Chondrocyte (in vitro differentiated cells): ENCODE results near the gene CSRP1. TPM values are rescaled to one million over a fixed set of nuclear protein-coding genes. Genes with fewer than 3 reads are reported as not detected.
"Not testable (repeated sequence)": the region's sequence is repeated elsewhere in the genome, so short reads cannot be mapped to it uniquely, and the experiment has no call there.

ENCODE experiments used
- DNase-seq: peaks from one replicate; pipeline ENCODE4 v3.0.0; 2021; ENCODE audit warnings: mixed read lengths, low spot score
- H3K27ac Mint-ChIP-seq: one replicate; pipeline ENCODE4 v1.8.0; 2021; ENCODE audit warnings: mild to moderate bottlenecking, moderate library complexity, mixed read lengths; ENCODE audit not compliant: unreplicated experiment
- H3K27me3 Mint-ChIP-seq: 2 replicates; pipeline ENCODE4 v1.8.0; 2021; ENCODE audit warnings: low read depth, mixed read lengths
- H3K36me3 Mint-ChIP-seq: 2 replicates; pipeline ENCODE4 v1.8.0; 2021; ENCODE audit warnings: low read depth, mixed read lengths
- H3K4me1 Mint-ChIP-seq: 2 replicates; pipeline ENCODE4 v1.8.0; 2021; ENCODE audit warnings: low read depth, mild to moderate bottlenecking, mixed read lengths
- H3K4me3 Mint-ChIP-seq: one replicate; pipeline ENCODE4 v1.8.0; 2021; ENCODE audit warnings: mild to moderate bottlenecking, moderate library complexity, mixed read lengths; ENCODE audit not compliant: unreplicated experiment
- H3K9me3 Mint-ChIP-seq: 2 replicates; pipeline ENCODE4 v1.8.0; 2021; ENCODE audit warnings: low read depth, mixed read lengths
- total RNA-seq: library from RNA; stranded (reverse); gene quantifications from 3 replicates; pipeline ENCODE4 v1.2.1, GENCODE V29; 2021
- TF ChIP-seq, protein P1 (sequence below): fragments of 200-600 bp; sonication (generic); IDR thresholded peaks from 2 replicates; pipeline ENCODE4 v1.5.0; 2021; ENCODE audit warnings: antibody characterized with exemption, mild to moderate bottlenecking, moderate library complexity

Gene CSRP1
- total RNA-seq, 1 donor from 2014 or later: 5.9 TPM

DNA sequence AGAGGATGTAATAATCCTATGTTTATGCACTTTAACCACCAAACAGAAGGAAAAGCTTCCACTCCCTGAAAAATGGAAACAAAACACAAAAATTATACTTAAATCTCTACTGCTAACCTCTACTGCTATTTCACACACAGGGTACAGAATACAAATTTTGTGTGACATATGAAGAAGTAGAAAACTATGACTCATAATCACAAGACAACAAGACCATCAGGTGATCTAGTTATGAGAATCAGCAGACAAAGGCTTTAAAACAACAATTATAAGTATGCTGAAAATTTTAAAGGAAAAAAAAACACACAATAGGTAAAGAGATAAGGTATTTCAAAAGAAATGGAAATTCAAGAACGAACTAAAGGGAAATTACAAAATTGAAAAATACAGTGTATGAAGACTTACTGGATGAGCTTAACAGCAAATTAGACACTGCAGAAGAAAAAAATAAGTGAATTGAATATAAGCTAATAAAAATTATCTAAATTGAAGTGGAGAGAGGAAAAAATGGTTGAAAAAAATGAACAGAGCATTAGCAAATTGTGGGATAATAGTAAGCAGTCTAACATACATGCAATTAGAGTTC, 18.4 kb upstream of the CSRP1 start:
- TF ChIP-seq, protein P1, sequence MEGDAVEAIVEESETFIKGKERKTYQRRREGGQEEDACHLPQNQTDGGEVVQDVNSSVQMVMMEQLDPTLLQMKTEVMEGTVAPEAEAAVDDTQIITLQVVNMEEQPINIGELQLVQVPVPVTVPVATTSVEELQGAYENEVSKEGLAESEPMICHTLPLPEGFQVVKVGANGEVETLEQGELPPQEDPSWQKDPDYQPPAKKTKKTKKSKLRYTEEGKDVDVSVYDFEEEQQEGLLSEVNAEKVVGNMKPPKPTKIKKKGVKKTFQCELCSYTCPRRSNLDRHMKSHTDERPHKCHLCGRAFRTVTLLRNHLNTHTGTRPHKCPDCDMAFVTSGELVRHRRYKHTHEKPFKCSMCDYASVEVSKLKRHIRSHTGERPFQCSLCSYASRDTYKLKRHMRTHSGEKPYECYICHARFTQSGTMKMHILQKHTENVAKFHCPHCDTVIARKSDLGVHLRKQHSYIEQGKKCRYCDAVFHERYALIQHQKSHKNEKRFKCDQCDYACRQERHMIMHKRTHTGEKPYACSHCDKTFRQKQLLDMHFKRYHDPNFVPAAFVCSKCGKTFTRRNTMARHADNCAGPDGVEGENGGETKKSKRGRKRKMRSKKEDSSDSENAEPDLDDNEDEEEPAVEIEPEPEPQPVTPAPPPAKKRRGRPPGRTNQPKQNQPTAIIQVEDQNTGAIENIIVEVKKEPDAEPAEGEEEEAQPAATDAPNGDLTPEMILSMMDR: no peak
- Mint-ChIP-seq H3K9me3 (peaks cover 3% of the 10 kb centered on the region), H3K27me3 (no peaks in the 10 kb centered on the region), H3K27ac (no peak overlapping the region), H3K4me1 (peaks cover 5% of the 10 kb centered on the region), H3K36me3 (peaks cover 2% of the 10 kb centered on the region), H3K4me3 (no peak overlapping the region)
- no peak for DNase-seq

DNA sequence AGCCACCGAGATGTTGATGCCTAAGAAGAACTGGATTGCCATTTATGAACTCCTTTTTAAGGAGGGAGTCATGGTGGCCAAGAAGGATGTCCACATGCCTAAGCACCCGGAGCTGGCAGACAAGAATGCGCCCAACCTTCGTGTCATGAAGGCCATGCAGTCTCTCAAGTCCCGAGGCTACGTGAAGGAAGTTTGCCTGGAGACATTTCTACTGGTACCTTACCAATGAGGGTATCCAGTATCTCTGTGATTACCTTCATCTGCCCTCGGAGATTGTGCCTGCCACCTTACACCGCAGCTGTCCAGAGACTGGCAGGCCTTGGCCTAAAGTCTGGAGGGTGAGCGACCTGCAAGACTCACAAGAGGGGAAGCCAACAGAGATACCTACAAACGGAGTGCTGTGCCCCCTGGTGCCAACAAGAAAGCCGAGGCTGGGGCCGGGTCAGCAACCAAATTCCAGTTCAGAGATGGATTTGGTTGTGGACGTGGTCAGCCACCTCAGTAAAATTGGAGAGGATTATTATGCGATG, 13.2 kb upstream of the CSRP1 start:
- not testable (repeated sequence) for DNase-seq, H3K36me3 Mint-ChIP-seq, H3K4me1 Mint-ChIP-seq, H3K27me3 Mint-ChIP-seq, H3K9me3 Mint-ChIP-seq, H3K4me3 Mint-ChIP-seq, H3K27ac Mint-ChIP-seq

DNA sequence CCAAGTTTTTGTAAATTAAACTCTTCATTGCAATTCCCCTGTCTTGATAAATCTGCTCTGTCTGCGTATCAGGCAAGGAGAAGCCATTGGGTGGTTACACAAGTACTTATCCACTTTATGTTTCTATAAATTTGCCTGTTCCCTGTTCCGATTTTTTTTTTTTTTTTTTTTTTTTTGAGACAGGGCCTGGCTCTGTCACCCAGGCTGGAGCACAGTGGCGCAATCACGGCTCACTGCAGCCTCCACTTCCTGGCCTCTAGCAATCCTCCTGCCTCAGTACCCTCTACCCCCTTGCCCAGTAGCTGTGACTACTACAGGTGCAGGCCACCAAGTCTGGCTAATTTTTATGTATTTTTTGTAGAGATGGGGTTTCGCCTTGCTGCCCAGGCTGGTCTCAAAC, 11.1 kb upstream of the CSRP1 start:
- no peak for DNase-seq
- Mint-ChIP-seq H3K27me3 (no peaks in the 10 kb centered on the region), H3K27ac (no peak overlapping the region), H3K9me3 (no peaks in the 10 kb centered on the region), H3K4me1 (peaks cover 7% of the 10 kb centered on the region), H3K4me3 (no peak overlapping the region), H3K36me3 (no peaks in the 10 kb centered on the region)
- TF ChIP-seq, protein P1: no peak

DNA sequence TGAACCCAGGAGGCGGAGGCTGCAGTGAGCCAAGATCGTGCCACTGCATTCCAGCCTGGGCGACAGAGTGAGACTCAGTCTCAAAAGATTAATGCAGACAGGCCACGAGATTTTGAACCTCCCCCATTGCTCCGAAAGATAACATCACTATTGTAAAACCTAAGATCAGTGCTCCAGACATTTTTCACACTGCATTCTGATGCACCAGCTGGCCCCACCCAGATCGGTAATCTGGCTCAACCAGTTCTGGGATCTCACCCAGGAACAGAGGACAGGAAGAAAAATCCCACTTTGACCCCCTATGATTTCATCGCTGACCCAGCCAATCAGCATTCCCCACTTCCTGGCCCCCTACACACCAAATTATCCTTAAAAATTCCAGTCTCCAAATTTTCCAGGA, 10.7 kb upstream of the CSRP1 start:
- H3K4me1 Mint-ChIP-seq: peaks cover 11% of the 10 kb centered on the region
- no peak for DNase-seq
- TF ChIP-seq, protein P1: no peak
- H3K27me3 Mint-ChIP-seq: no peaks in the 10 kb centered on the region
- H3K27ac Mint-ChIP-seq: no peak overlapping the region
- no peaks in the 10 kb centered on the region for H3K9me3 Mint-ChIP-seq
- H3K36me3 Mint-ChIP-seq: no peaks in the 10 kb centered on the region
- no peak overlapping the region for H3K4me3 Mint-ChIP-seq

DNA sequence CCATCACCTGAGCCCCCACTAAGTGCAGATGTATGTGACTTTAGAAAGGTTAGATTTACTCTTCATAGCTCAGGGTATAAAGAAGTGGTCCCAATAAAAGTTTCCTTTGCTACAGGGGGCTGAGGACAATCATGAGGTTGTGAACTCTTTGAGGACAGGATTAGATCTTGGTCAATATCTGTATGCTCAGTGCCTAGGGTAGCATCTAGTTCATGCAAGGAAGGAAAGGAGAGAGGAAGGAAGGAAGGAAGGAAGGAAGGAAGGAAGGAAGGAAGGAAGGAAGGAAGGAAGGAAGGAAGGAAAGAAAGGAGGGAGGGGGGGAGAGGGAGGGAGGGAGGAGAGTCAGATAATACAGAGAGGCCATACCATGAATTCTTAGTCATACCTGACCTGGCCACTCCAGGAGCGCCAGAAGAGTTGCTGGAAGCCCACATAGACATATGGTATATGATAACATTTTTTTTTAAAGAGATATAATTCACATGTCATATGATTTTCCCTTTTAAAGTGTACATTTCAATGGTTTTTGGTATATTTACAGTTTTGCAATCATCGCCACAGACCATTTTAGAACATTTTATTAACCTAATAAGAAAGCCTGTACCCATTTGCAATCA, 9.7 kb upstream of the CSRP1 start:
- no peak overlapping the region for H3K4me3 Mint-ChIP-seq
- H3K4me1 Mint-ChIP-seq: peaks cover 22% of the 10 kb centered on the region
- H3K27ac Mint-ChIP-seq: no peak overlapping the region
- H3K27me3 Mint-ChIP-seq: no peaks in the 10 kb centered on the region
- no peaks in the 10 kb centered on the region for H3K9me3 Mint-ChIP-seq
- no peaks in the 10 kb centered on the region for H3K36me3 Mint-ChIP-seq
- TF ChIP-seq, protein P1: no peak
- no peak for DNase-seq

DNA sequence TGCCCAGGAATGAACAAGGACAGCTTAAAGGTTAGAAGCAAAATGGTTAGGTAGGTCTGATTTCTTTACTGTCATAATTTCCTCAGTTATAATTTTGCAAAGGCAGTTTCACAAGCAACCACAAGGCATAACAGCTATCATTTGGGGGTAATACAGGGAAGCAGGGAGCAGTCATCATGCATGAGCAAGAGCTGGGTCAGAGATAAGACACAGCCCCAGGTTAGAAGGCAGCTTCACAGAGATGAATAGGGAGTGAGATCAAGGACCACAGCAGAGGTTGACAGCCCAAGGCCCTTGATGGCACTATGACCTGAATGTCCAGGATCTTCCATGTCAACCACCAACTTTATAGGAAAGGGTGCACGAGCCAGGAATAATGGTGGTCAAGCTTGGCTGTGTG, 9.0 kb upstream of the CSRP1 start:
- H3K27ac Mint-ChIP-seq: no peak overlapping the region
- no peak for DNase-seq
- H3K36me3 Mint-ChIP-seq: no peaks in the 10 kb centered on the region
- H3K27me3 Mint-ChIP-seq: no peaks in the 10 kb centered on the region
- TF ChIP-seq, protein P1: no peak
- H3K4me1 Mint-ChIP-seq: peaks cover 24% of the 10 kb centered on the region
- no peak overlapping the region for H3K4me3 Mint-ChIP-seq
- H3K9me3 Mint-ChIP-seq: no peaks in the 10 kb centered on the region
